GM03348 (cell line): ENCODE measurements around the gene HBS1L.

Experiments
- DNase-seq: peaks from one replicate; pipeline ENCODE4 v3.0.0; 2012; ENCODE audit warnings: low spot score

HBS1L gene

DNA sequence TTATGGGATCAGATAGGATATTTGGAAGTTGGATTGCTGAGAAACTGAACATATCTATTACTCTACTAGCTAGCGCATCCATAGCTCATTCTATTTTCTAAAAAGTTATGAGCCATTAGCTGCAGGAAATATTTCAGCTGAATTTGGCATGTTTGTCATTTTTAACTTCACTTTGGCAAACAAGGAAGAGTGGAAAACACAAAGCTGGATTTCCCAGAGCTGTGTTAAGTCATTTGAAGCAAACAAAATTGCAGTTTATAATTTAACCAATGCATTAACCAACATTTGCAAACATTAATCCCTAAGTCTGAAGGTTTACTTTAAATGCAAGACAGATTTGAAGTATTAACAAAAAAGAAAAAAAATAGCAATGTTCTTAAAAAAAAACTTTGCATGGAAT lies 105.9 kb downstream of the HBS1L start:
- no peak for DNase-seq

DNA sequence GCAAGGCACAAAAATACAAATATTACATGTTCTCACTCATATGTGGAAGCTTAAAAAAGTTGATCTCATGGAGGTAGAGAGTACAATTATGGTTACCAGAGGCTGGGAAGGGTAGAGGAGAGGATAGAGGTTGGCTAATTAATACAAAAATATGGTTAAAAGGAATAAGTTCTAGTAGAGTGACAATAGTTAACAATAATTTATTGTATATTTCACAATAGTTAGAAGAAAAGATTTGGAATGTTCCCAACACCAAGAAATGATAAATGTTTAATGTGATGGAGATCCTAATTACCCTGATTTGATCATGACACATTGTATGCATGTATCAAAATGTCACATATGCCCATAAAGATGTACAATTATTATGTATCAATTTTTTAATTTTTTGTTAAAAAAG lies 106.5 kb downstream of the HBS1L start:
- no peak for DNase-seq

GRCh38 chr6:134945045-134945444 lies 109.6 kb downstream of the HBS1L start:
- no peak for DNase-seq

GRCh38 chr6:134943522-134944111 lies 111.0 kb downstream of the HBS1L start:
- DNase-seq: no peak

GRCh38 chr6:134938896-134939295 lies 115.7 kb downstream of the HBS1L start:
- DNase-seq: no peak

- DNase-seq: peak; percentile 36
Observed at GRCh38 chr6:134937426-134937825, 117.2 kb downstream of the HBS1L start.

- DNase-seq: peak; percentile 72
Observed at GRCh38 chr6:134936931-134937330, 117.7 kb downstream of the HBS1L start.

DNA sequence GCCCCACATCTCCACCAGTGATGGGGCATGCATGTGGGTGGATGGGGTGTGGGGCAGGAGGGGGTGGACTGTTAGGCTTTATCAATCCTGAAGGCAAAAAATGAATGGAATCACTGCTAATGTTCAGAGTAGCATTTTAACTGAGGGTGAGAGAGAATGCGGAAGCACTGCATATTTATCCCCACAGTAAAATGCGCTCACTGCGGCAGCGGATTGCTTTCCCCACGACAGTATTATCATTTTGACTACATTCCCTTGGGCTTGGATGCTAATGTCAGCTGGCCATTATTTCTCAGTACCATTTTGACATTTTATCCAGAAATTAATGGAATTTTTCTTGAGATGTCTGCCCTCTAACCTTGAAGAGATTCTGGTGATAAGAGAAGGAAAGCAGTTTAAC lies 118.1 kb downstream of the HBS1L start:
- no peak for DNase-seq

GRCh38 chr6:134934793-134935485 lies 119.7 kb downstream of the HBS1L start:
- DNase-seq: no peak

DNA sequence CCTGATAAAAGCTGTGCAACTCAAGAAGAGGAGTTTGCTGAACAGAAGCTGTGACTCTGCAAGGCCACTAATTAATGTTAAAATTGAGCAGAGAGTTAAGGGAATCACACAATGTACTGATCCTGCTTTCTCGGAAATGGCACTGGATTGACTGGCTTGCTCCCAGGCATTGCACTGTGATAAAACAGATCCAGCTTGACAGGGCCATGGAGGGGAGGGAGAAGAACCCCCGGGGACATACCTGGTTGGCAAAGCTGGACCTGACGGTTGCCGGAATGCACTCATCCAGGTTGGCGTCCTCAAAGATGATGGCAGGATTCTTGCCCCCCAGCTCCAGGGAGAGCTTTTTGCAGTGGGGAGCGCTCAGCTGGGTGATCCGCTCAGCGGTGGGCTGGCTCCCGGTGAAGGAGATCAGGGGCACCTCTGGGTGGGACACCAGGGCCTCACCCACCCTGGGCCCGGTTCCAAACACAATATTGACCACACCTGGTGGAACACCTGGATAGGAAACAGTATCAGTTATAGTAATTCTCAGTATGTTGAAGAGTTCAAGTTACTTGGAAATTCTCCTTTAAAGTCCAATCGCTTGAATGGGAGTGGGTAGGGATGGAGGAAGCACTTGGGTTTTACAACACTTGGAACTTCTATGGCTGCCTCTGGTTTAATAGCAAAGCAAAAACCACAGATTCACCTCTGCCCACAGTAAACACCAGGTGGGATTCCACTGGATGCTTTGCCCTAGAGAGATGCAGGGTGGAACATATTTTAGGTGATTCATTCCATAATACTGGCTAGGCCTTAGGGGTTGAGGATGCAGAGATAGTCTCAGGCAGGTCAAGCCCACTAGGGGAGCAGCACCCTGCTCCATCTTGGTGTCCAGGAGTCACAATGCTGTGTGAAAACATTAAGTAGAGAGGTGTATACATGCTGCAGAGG lies 121.8 kb downstream of the HBS1L start:
- no peak for DNase-seq

DNA sequence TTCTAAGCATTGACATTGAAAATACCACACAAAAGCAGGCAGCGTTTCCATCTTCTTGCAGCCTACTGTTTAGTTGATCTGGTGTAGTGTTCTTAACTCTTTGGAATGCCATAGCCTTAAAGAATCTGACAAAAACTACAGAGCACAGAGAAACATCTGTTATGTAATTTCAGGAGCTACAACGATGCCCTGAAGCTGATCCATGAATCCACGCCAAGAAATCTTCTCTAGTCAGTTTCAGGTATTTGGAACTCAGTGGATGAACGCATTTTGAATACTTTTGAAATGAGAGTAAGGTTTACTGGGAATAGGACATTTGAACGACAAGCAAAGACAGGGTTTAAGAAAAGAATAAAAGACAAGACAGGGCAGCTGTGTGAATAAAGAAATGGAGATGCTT lies 122.5 kb downstream of the HBS1L start:
- no peak for DNase-seq

GRCh38 chr6:134930463-134930862 lies 124.2 kb downstream of the HBS1L start:
- DNase-seq: no peak

DNA sequence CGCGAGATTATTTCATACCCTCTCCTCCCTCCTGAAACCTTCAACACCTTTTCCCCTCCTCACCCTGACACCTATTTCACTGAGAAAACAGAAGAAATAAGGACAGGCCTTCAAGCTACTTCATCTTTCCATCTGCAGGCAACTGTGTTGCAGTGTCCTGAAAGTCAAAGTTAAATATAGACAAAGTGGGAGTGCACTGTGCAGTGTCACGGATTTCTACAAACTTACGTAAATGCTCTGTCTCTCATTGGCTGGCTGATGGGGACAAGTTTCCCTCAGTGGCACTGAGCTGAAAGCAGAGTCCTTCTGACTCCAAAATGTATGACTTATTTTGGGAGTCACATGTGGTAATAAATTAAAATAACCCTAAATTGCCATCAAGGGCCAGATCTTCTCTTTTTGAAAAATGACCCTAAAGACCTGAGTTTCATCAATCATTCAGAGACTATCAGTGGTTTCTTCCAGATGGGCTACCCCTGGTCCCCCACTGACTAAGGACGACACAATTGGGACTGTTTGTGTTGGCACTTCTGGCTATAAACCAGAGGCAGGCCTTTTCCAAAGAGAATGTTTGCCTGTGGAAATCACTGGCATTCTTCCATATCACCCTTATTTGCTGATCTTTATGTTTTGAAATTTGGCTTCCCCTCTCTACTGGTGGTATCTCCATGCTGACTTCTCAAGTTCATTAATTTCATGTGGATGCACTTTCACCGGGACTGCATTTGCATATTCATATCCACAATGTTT lies 126.3 kb downstream of the HBS1L start:
- DNase-seq: no peak

DNA sequence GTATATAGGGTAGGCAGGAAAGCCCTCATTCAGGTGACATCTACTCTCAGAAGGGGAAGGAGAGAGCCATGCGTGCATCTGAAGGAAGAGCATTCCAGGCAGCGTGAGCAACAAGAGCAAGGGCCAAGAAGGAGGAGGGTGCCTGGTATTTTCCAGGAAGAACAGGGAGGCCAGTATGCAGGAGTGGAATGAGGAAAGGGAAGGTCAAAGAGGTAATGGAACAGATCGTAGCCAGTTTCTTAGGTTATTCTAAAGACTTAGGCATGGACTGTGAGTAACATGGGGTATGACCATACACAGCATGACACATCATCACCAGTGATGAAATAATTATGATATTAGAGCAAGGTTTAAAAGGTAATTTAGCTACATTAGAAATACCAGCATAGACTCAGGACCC lies 128.8 kb downstream of the HBS1L start:
- peak; percentile 51 for DNase-seq

GRCh38 chr6:134921721-134922261 lies 132.8 kb downstream of the HBS1L start:
- no peak for DNase-seq

GRCh38 chr6:134921276-134921675 lies 133.3 kb downstream of the HBS1L start:
- no peak for DNase-seq

- DNase-seq: no peak
Observed at GRCh38 chr6:134920422-134920821, 134.2 kb downstream of the HBS1L start.

DNA sequence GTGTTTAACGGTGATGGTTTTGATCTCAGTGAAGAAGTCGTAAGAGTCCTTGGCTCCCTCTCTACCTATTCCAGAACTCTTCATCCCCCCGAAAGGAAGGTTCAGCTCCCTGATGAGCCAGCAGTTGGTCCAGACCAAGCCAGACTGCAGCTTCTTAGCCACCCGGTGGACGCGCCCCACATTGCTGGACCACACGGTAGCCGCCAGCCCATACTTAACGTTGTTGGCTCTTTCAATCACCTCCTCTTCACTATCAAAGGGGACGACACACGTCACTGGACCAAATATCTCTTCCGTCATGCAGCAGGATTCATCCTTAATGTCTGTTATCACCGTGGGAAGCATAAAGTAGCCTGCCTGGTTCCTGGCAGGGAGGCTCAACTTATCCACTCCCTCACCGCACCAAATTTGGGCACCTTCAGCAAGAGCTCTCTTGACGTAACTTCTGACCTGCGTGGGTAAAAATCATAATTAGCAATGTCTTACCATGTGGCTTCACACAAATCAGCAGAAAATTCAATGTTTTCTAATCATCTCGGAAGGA lies 136.1 kb downstream of the HBS1L start:
- no peak for DNase-seq

GRCh38 chr6:134911547-134911946 lies 143.1 kb downstream of the HBS1L start:
- peak; percentile 41 for DNase-seq

DNA sequence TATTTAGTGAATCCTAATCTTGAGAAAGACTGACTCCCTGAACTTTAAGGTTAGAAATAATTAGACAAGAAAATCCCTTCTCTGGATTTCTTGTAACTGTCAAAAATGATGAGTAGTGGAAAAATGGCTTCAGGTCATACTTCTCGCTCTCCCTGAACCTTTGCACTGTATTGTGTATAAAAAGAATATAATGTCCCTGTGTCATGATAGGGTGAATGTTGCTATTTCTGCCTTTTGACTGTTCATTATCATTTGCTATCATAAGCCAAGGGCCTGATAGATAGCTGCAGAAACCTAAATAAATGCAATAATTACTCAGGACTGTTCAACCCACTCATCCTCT lies 144.1 kb downstream of the HBS1L start:
- no peak for DNase-seq
